HepG2 (cell line): ENCODE results near the gene SHFL. TPM values are rescaled to one million over a fixed set of nuclear protein-coding genes. Genes with fewer than 3 reads are reported as not detected.

Experiments used
- CENPBD1 ChIP-seq: sonication (generic); formaldehyde crosslinking; IDR thresholded peaks from 2 replicates; pipeline ENCODE4 v1.8.0; 2022; ENCODE audit warnings: missing genetic modification reagents, low read depth, mild to moderate bottlenecking, borderline replicate concordance
- HES4 ChIP-seq: sonication (generic); formaldehyde crosslinking; IDR thresholded peaks from 2 replicates; pipeline ENCODE4 v1.9.0; 2021; ENCODE audit warnings: mild to moderate bottlenecking, missing genetic modification reagents, borderline replicate concordance
- KDM6A ChIP-seq: IDR thresholded peaks from 2 replicates; pipeline ENCODE4 v1.6.1; 2016; ENCODE audit warnings: low read depth
- MLLT10 ChIP-seq: sonication (generic); formaldehyde crosslinking; IDR thresholded peaks from 2 replicates; pipeline ENCODE4 v1.4.0; 2020; ENCODE audit warnings: missing genetic modification reagents
- NBN ChIP-seq: fragments of 450-650 bp; conservative IDR thresholded peaks from 2 replicates; pipeline ENCODE4 v1.6.1; 2017
- NR2C2 ChIP-seq: sonication (generic); formaldehyde crosslinking; IDR thresholded peaks from 2 replicates; pipeline ENCODE4 v1.4.0; 2020; ENCODE audit warnings: missing genetic modification reagents, mild to moderate bottlenecking, moderate library complexity, borderline replicate concordance
- RXRA ChIP-seq: sonication (generic); formaldehyde crosslinking; IDR thresholded peaks from 2 replicates; pipeline ENCODE4 v1.5.1; 2020; ENCODE audit warnings: missing genetic modification reagents
- RXRB ChIP-seq: IDR thresholded peaks from 2 replicates; pipeline ENCODE4 v1.6.1; 2016; ENCODE audit warnings: borderline replicate concordance, missing genetic modification reagents, missing compliant biosample characterization
- SKIL ChIP-seq: sonication (generic); formaldehyde crosslinking; IDR thresholded peaks from 2 replicates; pipeline ENCODE4 v1.8.0; 2022; ENCODE audit warnings: missing genetic modification reagents, mild to moderate bottlenecking, moderate library complexity, borderline replicate concordance
- SP1 ChIP-seq, 2 experiments: fragments of 450-650 bp in 1 of 2; sonication (generic) in 1 of 2; formaldehyde crosslinking in 1 of 2; IDR thresholded peaks; 2 replicates each; pipeline versions ENCODE4 v1.4.0 to v1.6.1; 2016 to 2020; ENCODE audit warnings: missing genetic modification reagents in 1 of 2
- THAP11 ChIP-seq: IDR thresholded peaks from 2 replicates; pipeline ENCODE4 v1.6.1; 2016; ENCODE audit warnings: missing biosample characterization, missing genetic modification reagents
- XBP1 ChIP-seq: sonication (generic); formaldehyde crosslinking; IDR thresholded peaks from 2 replicates; pipeline ENCODE4 v1.5.0; 2020; ENCODE audit warnings: missing genetic modification reagents
- ZFP62 ChIP-seq: sonication (generic); formaldehyde crosslinking; IDR thresholded peaks from 2 replicates; pipeline ENCODE4 v1.4.0; 2020; ENCODE audit warnings: missing genetic modification reagents
- ZNF235 ChIP-seq: sonication (generic); formaldehyde crosslinking; IDR thresholded peaks from 2 replicates; pipeline ENCODE4 v1.8.1; 2023; ENCODE audit warnings: mild to moderate bottlenecking, missing genetic modification reagents, borderline replicate concordance
- ZNF773 ChIP-seq: sonication (generic); formaldehyde crosslinking; IDR thresholded peaks from 2 replicates; pipeline ENCODE4 v1.4.0; 2020; ENCODE audit warnings: missing genetic modification reagents, borderline replicate concordance
- ZUFSP ChIP-seq: sonication (generic); formaldehyde crosslinking; IDR thresholded peaks from 2 replicates; pipeline ENCODE4 v1.9.0; 2021; ENCODE audit warnings: missing genetic modification reagents, mild to moderate bottlenecking, borderline replicate concordance
- polyA plus RNA-seq, 8 experiments: library from polyadenylated mRNA; depleted of rRNA in 3 of 8; stranded (reverse) in 7 of 8; unstranded in 1 of 8; fragments of >200 nt; fragmentation: Illumina TruSeq in 4 of 8; extraction: Trizol in 4 of 8; gene quantifications; 2 replicates each; pipeline versions ENCODE4 v1.2.1 to v1.2.3, GENCODE V29; 2011 to 2016; ENCODE audit warnings: low read depth in 4 of 8, missing spikeins in 1 of 8, mixed read lengths in 1 of 8; ENCODE audit not compliant: insufficient read depth in 1 of 8
- total RNA-seq, 5 experiments: library from RNA; depleted of rRNA; stranded (reverse); fragments of >200 nt; fragmentation: Illumina TruSeq; extraction: Trizol; gene quantifications; 2 replicates each; pipeline ENCODE4 v1.2.3, GENCODE V29; 2016; ENCODE audit warnings: low read depth in 1 of 5
- TF ChIP-seq, protein P1 (sequence below): sonication (generic); formaldehyde crosslinking; IDR thresholded peaks from 2 replicates; pipeline ENCODE4 v1.4.0; 2020; ENCODE audit warnings: missing genetic modification reagents, low read depth, mild to moderate bottlenecking, borderline replicate concordance
- TF ChIP-seq, protein P2 (sequence below): sonication (generic); formaldehyde crosslinking; IDR thresholded peaks from 2 replicates; pipeline ENCODE4 v1.4.0; 2020; ENCODE audit warnings: missing genetic modification reagents, borderline replicate concordance
- TF ChIP-seq, protein P3 (sequence below): fragments of 450-650 bp; IDR thresholded peaks from 2 replicates; pipeline ENCODE4 v1.6.1; 2016
- TF ChIP-seq, protein P4 (sequence below): IDR thresholded peaks from 2 replicates; pipeline ENCODE4 v1.6.1; 2012; ENCODE audit warnings: inconsistent platforms

The SHFL gene
- total and polyA plus RNA-seq, 2 of the 13 experiments (the other 11 are each of a cell fraction or from before 2014, with no cell fraction given) = 12.3 to 36.4 TPM

DNA sequence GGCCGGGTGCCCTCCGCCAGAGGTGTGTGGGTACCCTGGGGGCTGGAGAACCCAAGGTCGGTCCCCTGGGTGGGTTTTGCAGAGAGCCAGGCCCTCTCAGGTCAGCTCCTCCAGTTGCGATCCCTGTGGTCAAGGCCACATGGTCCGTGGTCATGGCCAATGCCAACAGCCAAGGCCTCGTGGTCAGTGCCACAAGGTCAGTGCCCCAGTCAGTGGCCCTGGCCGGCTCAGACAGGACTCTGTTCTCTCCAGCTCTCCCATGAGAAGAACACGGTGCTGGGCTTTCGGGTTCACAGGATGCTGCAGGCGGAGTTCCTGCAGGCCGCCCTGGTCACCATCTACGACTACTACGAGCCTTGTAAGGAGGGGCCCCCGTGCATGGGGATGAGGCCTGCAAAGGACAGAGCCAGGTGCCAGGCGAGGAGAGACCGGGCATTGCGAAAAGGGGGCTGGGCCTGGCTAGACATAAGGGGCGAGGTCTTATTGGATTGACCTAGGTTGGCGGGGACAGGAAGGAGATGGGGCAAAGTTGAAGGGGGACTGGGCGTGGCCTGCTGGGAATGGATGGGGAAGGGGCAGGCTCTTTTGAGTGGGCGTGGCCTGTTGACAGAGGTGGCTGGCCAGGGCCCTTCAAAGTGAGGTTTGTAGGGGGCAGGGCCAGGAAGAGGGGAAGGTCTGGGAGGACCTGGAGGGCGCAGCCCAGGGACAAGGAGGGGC lies 15.2 kb upstream of the SHFL start (continued):
- TF ChIP-seq, protein P1, sequence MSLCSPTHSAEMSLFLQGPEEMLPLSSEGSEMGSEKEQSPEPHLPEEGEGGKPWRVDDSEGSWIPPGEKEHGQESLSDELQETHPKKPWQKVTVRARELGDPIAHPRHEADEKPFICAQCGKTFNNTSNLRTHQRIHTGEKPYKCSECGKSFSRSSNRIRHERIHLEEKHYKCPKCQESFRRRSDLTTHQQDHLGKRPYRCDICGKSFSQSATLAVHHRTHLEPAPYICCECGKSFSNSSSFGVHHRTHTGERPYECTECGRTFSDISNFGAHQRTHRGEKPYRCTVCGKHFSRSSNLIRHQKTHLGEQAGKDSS = no peak
- TF ChIP-seq, protein P2, sequence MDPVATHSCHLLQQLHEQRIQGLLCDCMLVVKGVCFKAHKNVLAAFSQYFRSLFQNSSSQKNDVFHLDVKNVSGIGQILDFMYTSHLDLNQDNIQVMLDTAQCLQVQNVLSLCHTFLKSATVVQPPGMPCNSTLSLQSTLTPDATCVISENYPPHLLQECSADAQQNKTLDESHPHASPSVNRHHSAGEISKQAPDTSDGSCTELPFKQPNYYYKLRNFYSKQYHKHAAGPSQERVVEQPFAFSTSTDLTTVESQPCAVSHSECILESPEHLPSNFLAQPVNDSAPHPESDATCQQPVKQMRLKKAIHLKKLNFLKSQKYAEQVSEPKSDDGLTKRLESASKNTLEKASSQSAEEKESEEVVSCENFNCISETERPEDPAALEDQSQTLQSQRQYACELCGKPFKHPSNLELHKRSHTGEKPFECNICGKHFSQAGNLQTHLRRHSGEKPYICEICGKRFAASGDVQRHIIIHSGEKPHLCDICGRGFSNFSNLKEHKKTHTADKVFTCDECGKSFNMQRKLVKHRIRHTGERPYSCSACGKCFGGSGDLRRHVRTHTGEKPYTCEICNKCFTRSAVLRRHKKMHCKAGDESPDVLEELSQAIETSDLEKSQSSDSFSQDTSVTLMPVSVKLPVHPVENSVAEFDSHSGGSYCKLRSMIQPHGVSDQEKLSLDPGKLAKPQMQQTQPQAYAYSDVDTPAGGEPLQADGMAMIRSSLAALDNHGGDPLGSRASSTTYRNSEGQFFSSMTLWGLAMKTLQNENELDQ (CRISPR knock-in tag) = no peak
- TF ChIP-seq HES4 (CRISPR knock-in tag) (no peak), THAP11 (CRISPR knock-in tag) (0 out of 2 replicates have a peak, but pooled peaks have one; percentile 14), RXRB (peak; percentile 67), ZNF235 (no peak), SKIL (CRISPR knock-in tag) (peak; percentile 53; the same call in 1 of the 2 replicates), SP1 (IDR thresholded peaks at IDR 0.05) (no peak), SP1 (CRISPR knock-in tag; IDR thresholded peaks at IDR 0.05) (peak; percentile 39; the same call in 1 of the 2 replicates), XBP1 (CRISPR knock-in tag) (no peak), MLLT10 (no peak), ZUFSP (CRISPR knock-in tag) (no peak), ZNF773 (CRISPR knock-in tag) (no peak), KDM6A (CRISPR knock-in tag) (no peak), RXRA (peak; percentile 85; the same call in 1 of the 2 replicates), CENPBD1 (CRISPR knock-in tag) (no peak), ZFP62 (CRISPR knock-in tag) (no peak), NR2C2 (CRISPR knock-in tag) (peak; percentile 67), NBN (no peak)
- TF ChIP-seq, protein P3, sequence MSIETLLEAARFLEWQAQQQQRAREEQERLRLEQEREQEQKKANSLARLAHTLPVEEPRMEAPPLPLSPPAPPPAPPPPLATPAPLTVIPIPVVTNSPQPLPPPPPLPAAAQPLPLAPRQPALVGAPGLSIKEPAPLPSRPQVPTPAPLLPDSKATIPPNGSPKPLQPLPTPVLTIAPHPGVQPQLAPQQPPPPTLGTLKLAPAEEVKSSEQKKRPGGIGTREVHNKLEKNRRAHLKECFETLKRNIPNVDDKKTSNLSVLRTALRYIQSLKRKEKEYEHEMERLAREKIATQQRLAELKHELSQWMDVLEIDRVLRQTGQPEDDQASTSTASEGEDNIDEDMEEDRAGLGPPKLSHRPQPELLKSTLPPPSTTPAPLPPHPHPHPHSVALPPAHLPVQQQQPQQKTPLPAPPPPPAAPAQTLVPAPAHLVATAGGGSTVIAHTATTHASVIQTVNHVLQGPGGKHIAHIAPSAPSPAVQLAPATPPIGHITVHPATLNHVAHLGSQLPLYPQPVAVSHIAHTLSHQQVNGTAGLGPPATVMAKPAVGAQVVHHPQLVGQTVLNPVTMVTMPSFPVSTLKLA = 0 out of 2 replicates have a peak, but pooled peaks have one; percentile 3
- TF ChIP-seq, protein P4, sequence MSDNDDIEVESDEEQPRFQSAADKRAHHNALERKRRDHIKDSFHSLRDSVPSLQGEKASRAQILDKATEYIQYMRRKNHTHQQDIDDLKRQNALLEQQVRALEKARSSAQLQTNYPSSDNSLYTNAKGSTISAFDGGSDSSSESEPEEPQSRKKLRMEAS = peak; percentile 25; the same call in 1 of the 2 replicates
